GM23338 (cell line): ENCODE data around the gene ERBB4. TPM values are rescaled to one million over a fixed set of nuclear protein-coding genes. Genes with fewer than 3 reads are reported as not detected.

ENCODE experiments used
- ATAC-seq: fragments of 200-7000 bp; cut with Tn5 transposase; 3 replicates; pipeline ENCODE4 v1.9.1; 2020
- DNase-seq: peaks from one replicate; pipeline ENCODE4 v3.0.0-alpha.2; 2015; ENCODE audit warnings: low spot score
- H2AFZ ChIP-seq: fragments of 200-600 bp; sonication (generic); 2 replicates; pipeline ENCODE4 v1.8.0; 2016; ENCODE audit warnings: antibody characterized with exemption, mild to moderate bottlenecking, moderate library complexity
- H3F3A ChIP-seq: fragments of 200-600 bp; sonication (generic); replicated peaks from 2 replicates; pipeline ENCODE4 v1.8.0; 2017; ENCODE audit warnings: antibody characterized with exemption, mixed run types, low read depth
- H3K27ac ChIP-seq: fragments of 200-600 bp; sonication (generic); 2 replicates; pipeline ENCODE4 v1.6.1; 2016; ENCODE audit warnings: low read depth
- H3K27me3 ChIP-seq: fragments of 200-600 bp; sonication (generic); 2 replicates; pipeline ENCODE4 v1.8.0; 2016; ENCODE audit warnings: mild to moderate bottlenecking, mixed run types, moderate library complexity; ENCODE audit not compliant: insufficient read depth
- H3K36me3 ChIP-seq: fragments of 200-600 bp; sonication (generic); 2 replicates; pipeline ENCODE4 v1.8.0; 2016; ENCODE audit warnings: mild to moderate bottlenecking; ENCODE audit not compliant: insufficient read depth
- H3K4me1 ChIP-seq: fragments of 200-600 bp; sonication (generic); 2 replicates; pipeline ENCODE4 v1.8.0; 2016; ENCODE audit warnings: mild to moderate bottlenecking, moderate library complexity; ENCODE audit not compliant: insufficient read depth
- H3K4me2 ChIP-seq: fragments of 200-600 bp; sonication (generic); 2 replicates; pipeline ENCODE4 v1.7.1; 2017; ENCODE audit warnings: mixed run types
- H3K4me3 ChIP-seq: fragments of 200-600 bp; sonication (generic); 2 replicates; pipeline ENCODE4 v1.6.1; 2016; ENCODE audit warnings: mixed run types
- H3K79me2 ChIP-seq: fragments of 200-600 bp; sonication (generic); replicated peaks from 2 replicates; pipeline ENCODE4 v1.8.0; 2017; ENCODE audit warnings: mild to moderate bottlenecking; ENCODE audit not compliant: insufficient read depth
- H3K9me2 ChIP-seq: fragments of 200-600 bp; sonication (generic); 2 replicates; pipeline ENCODE4 v1.8.0; 2017; ENCODE audit not compliant: insufficient read depth
- H4K20me1 ChIP-seq: fragments of 200-600 bp; sonication (generic); replicated peaks from 2 replicates; pipeline ENCODE4 v1.8.0; 2017; ENCODE audit warnings: mild to moderate bottlenecking; ENCODE audit not compliant: insufficient read depth
- H3K27ac Mint-ChIP-seq: 2 replicates; pipeline ENCODE4 v1.8.0; 2020; ENCODE audit warnings: inconsistent platforms, mild to moderate bottlenecking, moderate library complexity, mixed read lengths
- H3K27me3 Mint-ChIP-seq: 3 replicates; pipeline ENCODE4 v1.8.0; 2022; ENCODE audit warnings: low read depth, mild to moderate bottlenecking, moderate library complexity, mixed read lengths, inconsistent platforms; ENCODE audit not compliant: insufficient read depth, poor library complexity
- H3K36me3 Mint-ChIP-seq: 3 replicates; pipeline ENCODE4 v1.8.0; 2021; ENCODE audit warnings: low read depth, mild to moderate bottlenecking, inconsistent platforms, moderate library complexity, mixed read lengths
- H3K4me1 Mint-ChIP-seq: 3 replicates; pipeline ENCODE4 v1.8.0; 2020; ENCODE audit warnings: mild to moderate bottlenecking, inconsistent platforms, mixed read lengths
- H3K4me3 Mint-ChIP-seq: 3 replicates; pipeline ENCODE4 v1.8.0; 2021; ENCODE audit warnings: moderate library complexity, mild to moderate bottlenecking, inconsistent platforms, mixed read lengths
- H3K9me3 Mint-ChIP-seq: 3 replicates; pipeline ENCODE4 v1.8.0; 2020; ENCODE audit warnings: moderate library complexity, mild to moderate bottlenecking, inconsistent platforms, mixed read lengths
- CREB1 ChIP-seq: fragments of 250-450 bp; sonication (Bioruptor Pico); IDR thresholded peaks from 2 replicates; pipeline ENCODE4 v1.5.0; 2020; ENCODE audit warnings: low read depth, mild to moderate bottlenecking, moderate library complexity
- EZH2 ChIP-seq: fragments of 200-600 bp; sonication (generic); IDR thresholded peaks from one replicate; pipeline ENCODE4 v1.8.0; 2017; ENCODE audit warnings: antibody characterized with exemption, mild to moderate bottlenecking, low read depth; ENCODE audit not compliant: unreplicated experiment
- EZH2phosphoT487 ChIP-seq: fragments of 200-600 bp; sonication (generic); IDR thresholded peaks from one replicate; pipeline ENCODE4 v1.8.1; 2018; ENCODE audit warnings: antibody characterized with exemption; ENCODE audit not compliant: unreplicated experiment
- JUNB ChIP-seq: IDR thresholded peaks from one replicate; pipeline ENCODE4 v1.6.1; 2016; ENCODE audit warnings: antibody characterized with exemption; ENCODE audit not compliant: unreplicated experiment
- NANOG ChIP-seq: IDR thresholded peaks from 2 replicates; pipeline ENCODE4 v1.6.1; 2016; ENCODE audit warnings: antibody characterized with exemption, borderline replicate concordance
- POLR2AphosphoS5 ChIP-seq: IDR thresholded peaks from 2 replicates; pipeline ENCODE4 v1.6.1; 2016; ENCODE audit warnings: antibody characterized with exemption, low read depth
- REST ChIP-seq: IDR thresholded peaks from one replicate; pipeline ENCODE4 v1.6.1; 2018; ENCODE audit warnings: antibody characterized with exemption; ENCODE audit not compliant: unreplicated experiment
- STAT1 ChIP-seq: IDR thresholded peaks from one replicate; pipeline ENCODE4 v1.6.1; 2016; ENCODE audit warnings: antibody characterized with exemption; ENCODE audit not compliant: unreplicated experiment
- ZNF331 ChIP-seq: fragments of 250-450 bp; sonication (Bioruptor Pico); IDR thresholded peaks from 2 replicates; pipeline ENCODE4 v1.5.0; 2020; ENCODE audit warnings: low read depth, mild to moderate bottlenecking, moderate library complexity
- polyA plus RNA-seq: library from polyadenylated mRNA; unstranded; fragments of >200 nt; fragmentation: Nextera tagmentation; extraction: Ambion mirVana; gene quantifications from 2 replicates; pipeline ENCODE4 v1.2.1, GENCODE V29; 2016
- total RNA-seq: library from RNA; depleted of rRNA; stranded (reverse); fragments of >200 nt; shearing (Covaris generic); gene quantifications from 2 replicates; pipeline ENCODE4 v1.2.3, GENCODE V29; 2014
- TF ChIP-seq, protein P1 (sequence below), 2 experiments: fragments of 200-600 bp in 1 of 2; sonication (generic) in 1 of 2; conservative IDR thresholded peaks; 2 replicates each; pipeline versions ENCODE4 v1.5.1 to v1.6.1; 2016 to 2017; ENCODE audit warnings: antibody characterized with exemption in 2 of 2, low read depth in 2 of 2, mild to moderate bottlenecking in 2 of 2, moderate library complexity in 1 of 2
- TF ChIP-seq, protein P2 (sequence below): fragments of 250-450 bp; sonication (Bioruptor Pico); IDR thresholded peaks from 2 replicates; pipeline ENCODE4 v1.5.0; 2020; ENCODE audit warnings: mild to moderate bottlenecking, moderate library complexity

Gene ERBB4
- total and polyA plus RNA-seq, 2 experiments from 2014 or later: 0.73 to 1.1 TPM

DNA sequence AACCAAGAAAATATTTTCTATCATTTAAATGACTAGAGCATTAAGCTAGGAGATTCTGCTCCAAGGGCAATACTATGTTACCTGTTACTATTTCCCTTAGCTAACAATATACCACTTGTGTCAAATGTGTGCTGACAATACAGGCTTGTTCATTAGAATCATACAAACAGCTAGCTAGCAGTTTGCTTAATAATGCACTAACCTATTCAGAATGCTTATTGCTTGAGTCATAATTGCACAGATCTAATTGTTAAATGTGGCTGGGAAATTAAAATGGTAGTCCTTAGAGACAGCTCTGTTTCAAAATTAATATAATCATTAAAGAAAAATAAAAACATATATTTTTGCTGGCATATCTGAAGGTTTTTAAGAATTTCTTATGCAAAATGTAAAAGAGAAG, 344.2 kb downstream of the ERBB4 start:
- H3K9me2 ChIP-seq: no peaks in the 10 kb centered on the region
- no peak for TF ChIP-seq EZH2phosphoT487
- no peak for TF ChIP-seq STAT1
- Mint-ChIP-seq H3K27me3 (no peaks in the 10 kb centered on the region), H3K36me3 (no peaks in the 10 kb centered on the region), H3K4me3 (no peak overlapping the region), H3K4me1 (no peaks in the 10 kb centered on the region), H3K9me3 (no peaks in the 10 kb centered on the region), H3K27ac (no peak overlapping the region)
- no peaks in the 10 kb centered on the region for H3K27me3 ChIP-seq
- DNase-seq: no peak
- H3K4me3 ChIP-seq: no peak overlapping the region
- H3K79me2 ChIP-seq: no peaks in the 10 kb centered on the region
- H3K27ac ChIP-seq: no peak overlapping the region
- no peak for ATAC-seq
- H4K20me1 ChIP-seq: no peaks in the 10 kb centered on the region
- H3K4me2 ChIP-seq: no peak overlapping the region
- no peak overlapping the region for H2AFZ ChIP-seq
- H3K4me1 ChIP-seq: no peaks in the 10 kb centered on the region
- no peaks in the 10 kb centered on the region for H3K36me3 ChIP-seq
- no peaks in the 10 kb centered on the region; the same call in 1 of the 2 replicates for H3F3A ChIP-seq

DNA sequence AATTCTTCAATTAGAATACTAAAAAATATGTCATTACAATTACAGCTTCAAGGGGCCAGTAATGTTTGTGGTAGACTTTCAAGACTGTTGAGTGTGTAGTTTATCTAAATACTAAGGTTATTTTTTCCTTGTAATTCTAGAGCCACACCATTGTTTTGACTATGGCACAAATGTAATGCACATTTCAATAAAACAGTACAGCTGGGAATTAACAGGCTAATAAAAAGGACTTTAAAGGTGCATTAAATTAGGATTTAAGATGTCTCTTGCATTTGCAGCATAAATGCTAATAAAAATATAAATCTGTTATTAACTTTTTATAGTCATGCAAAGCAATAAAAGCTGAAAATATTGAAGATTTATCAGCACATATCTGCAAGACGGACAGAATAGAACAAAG, 344.8 kb downstream of the ERBB4 start:
- no peaks in the 10 kb centered on the region for H3K4me1 Mint-ChIP-seq
- no peaks in the 10 kb centered on the region for H3K79me2 ChIP-seq
- H3K36me3 Mint-ChIP-seq: no peaks in the 10 kb centered on the region
- H3K9me3 Mint-ChIP-seq: no peaks in the 10 kb centered on the region
- ATAC-seq (no peak), DNase-seq (no peak)
- no peaks in the 10 kb centered on the region for H3K27me3 ChIP-seq
- no peak overlapping the region for H3K4me3 Mint-ChIP-seq
- no peak overlapping the region for H3K27ac ChIP-seq
- no peak overlapping the region for H3K4me2 ChIP-seq
- H3K9me2 ChIP-seq: no peaks in the 10 kb centered on the region
- no peaks in the 10 kb centered on the region for H4K20me1 ChIP-seq
- no peaks in the 10 kb centered on the region for H3K4me1 ChIP-seq
- H3K36me3 ChIP-seq: no peaks in the 10 kb centered on the region
- no peaks in the 10 kb centered on the region; the same call in 1 of the 2 replicates for H3F3A ChIP-seq
- H2AFZ ChIP-seq: no peak overlapping the region
- no peak overlapping the region for H3K4me3 ChIP-seq
- no peaks in the 10 kb centered on the region for H3K27me3 Mint-ChIP-seq
- H3K27ac Mint-ChIP-seq: no peak overlapping the region
- TF ChIP-seq REST (no peak), NANOG (no peak), STAT1 (no peak), EZH2 (no peak), POLR2AphosphoS5 (no peak), ZNF331 (CRISPR knock-in tag) (no peak), JUNB (no peak), EZH2phosphoT487 (no peak), CREB1 (no peak)
- TF ChIP-seq, protein P1, sequence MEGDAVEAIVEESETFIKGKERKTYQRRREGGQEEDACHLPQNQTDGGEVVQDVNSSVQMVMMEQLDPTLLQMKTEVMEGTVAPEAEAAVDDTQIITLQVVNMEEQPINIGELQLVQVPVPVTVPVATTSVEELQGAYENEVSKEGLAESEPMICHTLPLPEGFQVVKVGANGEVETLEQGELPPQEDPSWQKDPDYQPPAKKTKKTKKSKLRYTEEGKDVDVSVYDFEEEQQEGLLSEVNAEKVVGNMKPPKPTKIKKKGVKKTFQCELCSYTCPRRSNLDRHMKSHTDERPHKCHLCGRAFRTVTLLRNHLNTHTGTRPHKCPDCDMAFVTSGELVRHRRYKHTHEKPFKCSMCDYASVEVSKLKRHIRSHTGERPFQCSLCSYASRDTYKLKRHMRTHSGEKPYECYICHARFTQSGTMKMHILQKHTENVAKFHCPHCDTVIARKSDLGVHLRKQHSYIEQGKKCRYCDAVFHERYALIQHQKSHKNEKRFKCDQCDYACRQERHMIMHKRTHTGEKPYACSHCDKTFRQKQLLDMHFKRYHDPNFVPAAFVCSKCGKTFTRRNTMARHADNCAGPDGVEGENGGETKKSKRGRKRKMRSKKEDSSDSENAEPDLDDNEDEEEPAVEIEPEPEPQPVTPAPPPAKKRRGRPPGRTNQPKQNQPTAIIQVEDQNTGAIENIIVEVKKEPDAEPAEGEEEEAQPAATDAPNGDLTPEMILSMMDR (conservative IDR thresholded peaks at IDR 0.05; ENCODE audit: low read depth in 2 of 2): no peak
- TF ChIP-seq, protein P2, sequence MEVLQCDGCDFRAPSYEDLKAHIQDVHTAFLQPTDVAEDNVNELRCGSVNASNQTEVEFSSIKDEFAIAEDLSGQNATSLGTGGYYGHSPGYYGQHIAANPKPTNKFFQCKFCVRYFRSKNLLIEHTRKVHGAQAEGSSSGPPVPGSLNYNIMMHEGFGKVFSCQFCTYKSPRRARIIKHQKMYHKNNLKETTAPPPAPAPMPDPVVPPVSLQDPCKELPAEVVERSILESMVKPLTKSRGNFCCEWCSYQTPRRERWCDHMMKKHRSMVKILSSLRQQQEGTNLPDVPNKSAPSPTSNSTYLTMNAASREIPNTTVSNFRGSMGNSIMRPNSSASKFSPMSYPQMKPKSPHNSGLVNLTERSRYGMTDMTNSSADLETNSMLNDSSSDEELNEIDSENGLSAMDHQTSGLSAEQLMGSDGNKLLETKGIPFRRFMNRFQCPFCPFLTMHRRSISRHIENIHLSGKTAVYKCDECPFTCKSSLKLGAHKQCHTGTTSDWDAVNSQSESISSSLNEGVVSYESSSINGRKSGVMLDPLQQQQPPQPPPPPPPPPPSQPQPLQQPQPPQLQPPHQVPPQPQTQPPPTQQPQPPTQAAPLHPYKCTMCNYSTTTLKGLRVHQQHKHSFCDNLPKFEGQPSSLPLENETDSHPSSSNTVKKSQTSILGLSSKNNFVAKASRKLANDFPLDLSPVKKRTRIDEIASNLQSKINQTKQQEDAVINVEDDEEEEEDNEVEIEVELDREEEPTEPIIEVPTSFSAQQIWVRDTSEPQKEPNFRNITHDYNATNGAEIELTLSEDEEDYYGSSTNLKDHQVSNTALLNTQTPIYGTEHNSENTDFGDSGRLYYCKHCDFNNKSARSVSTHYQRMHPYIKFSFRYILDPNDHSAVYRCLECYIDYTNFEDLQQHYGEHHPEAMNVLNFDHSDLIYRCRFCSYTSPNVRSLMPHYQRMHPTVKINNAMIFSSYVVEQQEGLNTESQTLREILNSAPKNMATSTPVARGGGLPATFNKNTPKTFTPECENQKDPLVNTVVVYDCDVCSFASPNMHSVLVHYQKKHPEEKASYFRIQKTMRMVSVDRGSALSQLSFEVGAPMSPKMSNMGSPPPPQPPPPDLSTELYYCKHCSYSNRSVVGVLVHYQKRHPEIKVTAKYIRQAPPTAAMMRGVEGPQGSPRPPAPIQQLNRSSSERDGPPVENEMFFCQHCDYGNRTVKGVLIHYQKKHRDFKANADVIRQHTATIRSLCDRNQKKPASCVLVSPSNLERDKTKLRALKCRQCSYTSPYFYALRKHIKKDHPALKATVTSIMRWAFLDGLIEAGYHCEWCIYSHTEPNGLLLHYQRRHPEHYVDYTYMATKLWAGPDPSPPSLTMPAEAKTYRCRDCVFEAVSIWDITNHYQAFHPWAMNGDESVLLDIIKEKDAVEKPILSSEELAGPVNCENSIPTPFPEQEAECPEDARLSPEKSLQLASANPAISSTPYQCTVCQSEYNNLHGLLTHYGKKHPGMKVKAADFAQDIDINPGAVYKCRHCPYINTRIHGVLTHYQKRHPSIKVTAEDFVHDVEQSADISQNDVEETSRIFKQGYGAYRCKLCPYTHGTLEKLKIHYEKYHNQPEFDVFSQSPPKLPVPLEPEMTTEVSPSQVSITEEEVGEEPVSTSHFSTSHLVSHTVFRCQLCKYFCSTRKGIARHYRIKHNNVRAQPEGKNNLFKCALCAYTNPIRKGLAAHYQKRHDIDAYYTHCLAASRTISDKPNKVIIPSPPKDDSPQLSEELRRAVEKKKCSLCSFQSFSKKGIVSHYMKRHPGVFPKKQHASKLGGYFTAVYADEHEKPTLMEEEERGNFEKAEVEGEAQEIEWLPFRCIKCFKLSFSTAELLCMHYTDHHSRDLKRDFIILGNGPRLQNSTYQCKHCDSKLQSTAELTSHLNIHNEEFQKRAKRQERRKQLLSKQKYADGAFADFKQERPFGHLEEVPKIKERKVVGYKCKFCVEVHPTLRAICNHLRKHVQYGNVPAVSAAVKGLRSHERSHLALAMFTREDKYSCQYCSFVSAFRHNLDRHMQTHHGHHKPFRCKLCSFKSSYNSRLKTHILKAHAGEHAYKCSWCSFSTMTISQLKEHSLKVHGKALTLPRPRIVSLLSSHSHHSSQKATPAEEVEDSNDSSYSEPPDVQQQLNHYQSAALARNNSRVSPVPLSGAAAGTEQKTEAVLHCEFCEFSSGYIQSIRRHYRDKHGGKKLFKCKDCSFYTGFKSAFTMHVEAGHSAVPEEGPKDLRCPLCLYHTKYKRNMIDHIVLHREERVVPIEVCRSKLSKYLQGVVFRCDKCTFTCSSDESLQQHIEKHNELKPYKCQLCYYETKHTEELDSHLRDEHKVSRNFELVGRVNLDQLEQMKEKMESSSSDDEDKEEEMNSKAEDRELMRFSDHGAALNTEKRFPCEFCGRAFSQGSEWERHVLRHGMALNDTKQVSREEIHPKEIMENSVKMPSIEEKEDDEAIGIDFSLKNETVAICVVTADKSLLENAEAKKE (CRISPR knock-in tag): no peak
